ENCODE results near the gene AVEN. TPM values are rescaled to one million over a fixed set of nuclear protein-coding genes. Genes with fewer than 3 reads are reported as not detected.

Gene AVEN
- total and polyA plus RNA-seq, 9 of the 15 experiments (the other 6 are each of a cell fraction or from before 2014, with no cell fraction given) = 1.5 to 6.4 (median 4.7) TPM

DNA sequence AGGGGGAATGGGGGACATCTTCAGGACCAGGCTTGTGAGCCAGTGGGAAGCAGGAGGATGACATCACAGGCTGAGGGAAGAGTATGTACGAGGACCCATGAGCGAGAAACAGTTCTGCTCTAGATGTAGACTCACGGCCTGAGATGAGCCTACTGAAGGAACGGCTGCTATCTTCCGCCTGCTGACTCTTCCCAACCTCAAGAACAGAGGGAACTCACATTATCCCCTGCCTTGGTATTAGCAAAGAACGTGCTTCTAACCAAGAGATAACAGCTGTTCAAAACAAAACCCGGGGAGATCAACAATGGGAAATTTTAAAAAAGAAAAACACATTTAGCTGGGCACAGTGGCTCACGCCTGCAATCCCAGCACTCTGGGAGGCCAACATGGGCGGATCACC is 25.3 kb downstream of the AVEN start:
- no peak overlapping the region for H2AFZ ChIP-seq (ENCODE audit: low read depth, low read length)
- H3K79me2 ChIP-seq (ENCODE audit: control insufficient read depth, insufficient read depth, low read length) = no peaks in the 10 kb centered on the region
- no peak overlapping the region for H3K27ac ChIP-seq (ENCODE audit: extremely low read depth, low read depth, low read length)
- no peak for TF ChIP-seq PTTG1 (tag; IDR thresholded peaks at IDR 0.05; ENCODE audit: low read depth)
- no peak for TF ChIP-seq BCOR (IDR thresholded peaks at IDR 0.05)
- no peak for TF ChIP-seq ZNF584 (CRISPR knock-in tag; IDR thresholded peaks at IDR 0.05; ENCODE audit: low read depth)
- TF ChIP-seq TBL1XR1 (IDR thresholded peaks at IDR 0.05; ENCODE audit: low read length in 2 of 2) = no peak
- no peak for TF ChIP-seq FOXJ2 (tag; IDR thresholded peaks at IDR 0.05)
- TF ChIP-seq ERF (CRISPR knock-in tag; IDR thresholded peaks at IDR 0.05) = no peak
- no peak for TF ChIP-seq ZNF444 (CRISPR knock-in tag; IDR thresholded peaks at IDR 0.05)
- TF ChIP-seq PCBP2 (IDR thresholded peaks at IDR 0.05; ENCODE audit: low read depth, low read length, poor library complexity, severe bottlenecking) = no peak
- no peak for TF ChIP-seq CREM (IDR thresholded peaks at IDR 0.05; ENCODE audit: low read depth)
- no peak for TF ChIP-seq PHF21A (IDR thresholded peaks at IDR 0.05; ENCODE audit: borderline replicate concordance, low read depth)
- no peak for TF ChIP-seq CHD4 (IDR thresholded peaks at IDR 0.05; ENCODE audit: insufficient read depth, insufficient replicate concordance, low read depth, low read length, poor library complexity, severe bottlenecking)
- TF ChIP-seq ARID1B (IDR thresholded peaks at IDR 0.05) = no peak
- TF ChIP-seq FOXA3 (CRISPR knock-in tag; conservative IDR thresholded peaks at IDR 0.05 in 1 of 2, IDR thresholded peaks at IDR 0.05 in 1 of 2) = no peak
- TF ChIP-seq POLR2B (IDR thresholded peaks at IDR 0.05; ENCODE audit: low read depth, partially characterized antibody) = no peak
- 7% methylated on average over 9 of the region's 9 CpGs for whole genome bisulfite sequencing (ENCODE audit: insufficient coverage, low coverage, missing lambda C conversion rate)
- no peaks in the 10 kb centered on the region for H3K9me3 ChIP-seq (replicated peaks; ENCODE audit: control insufficient read depth, insufficient read depth, low read depth, low read length)
- no peak overlapping the region for H3K4me2 ChIP-seq (ENCODE audit: insufficient read depth, low read length)
- CTCF ChIA-PET (ENCODE audit: low intra/inter-chr PET ratio) = no interaction called here
- no peaks in the 10 kb centered on the region for H4K20me1 ChIP-seq (replicated peaks; ENCODE audit: control insufficient read depth, insufficient read depth, low read length)
- no peaks in the 10 kb centered on the region for H3K36me3 ChIP-seq (ENCODE audit: control insufficient read depth, insufficient read depth, low read length)
- no TSS peak for BruUV-seq (replicated peaks)
- H3K4me3 ChIP-seq = no peak overlapping the region
- FAIRE-seq (no peak), ATAC-seq (no peak), DNase-seq (ENCODE audit: extremely low read depth in 1 of 4, low spot score in 3 of 4) (no peak)
- POLR2A ChIA-PET = no interaction called here
- intact Hi-C loops (cut with micrococcal nuclease) = no loop called here
- H3K9ac ChIP-seq (ENCODE audit: insufficient read depth in 1 of 2, low read depth in 2 of 2, low read length in 2 of 2) = no peak overlapping the region
- in situ Hi-C loops (cut with MboI) = no loop called here
- H3K27me3 ChIP-seq (ENCODE audit: control insufficient read depth in 2 of 2, insufficient read depth in 2 of 2, low read length in 2 of 2) = peaks cover 4 to 9% of the 10 kb centered on the region in 2 experiments; a peak in 4 of 5 replicates
- H3K9me1 ChIP-seq (ENCODE audit: control insufficient read depth, insufficient read depth, low read length) = no peaks in the 10 kb centered on the region
- no peaks in the 10 kb centered on the region for H3K4me1 ChIP-seq (replicated peaks in 1 of 2; ENCODE audit: control insufficient read depth in 2 of 2, insufficient read depth in 2 of 2, low read length in 2 of 2)
